HL-60 (cell line): Measurements from ENCODE around the gene C9orf72.

Experiments
- DNase-seq, 2 experiments: peaks; one replicate each; pipeline ENCODE4 v3.0.0-alpha.2; 2010 to 2020; ENCODE audit warnings: low read depth in 1 of 2, low spot score in 1 of 2
- H3K27ac ChIP-seq: fragments of 250-450 bp; sonication (Bioruptor Pico); replicated peaks from 2 replicates; pipeline ENCODE4 v1.5.1; 2020; ENCODE audit warnings: mild to moderate bottlenecking, moderate library complexity
- H3K27me3 ChIP-seq: fragments of 250-450 bp; sonication (Bioruptor Pico); 2 replicates; pipeline ENCODE4 v1.5.1; 2021; ENCODE audit warnings: mild to moderate bottlenecking, moderate library complexity; ENCODE audit not compliant: insufficient read depth, poor library complexity, severe bottlenecking
- H3K4me3 ChIP-seq: replicated peaks from 2 replicates; pipeline ENCODE4 v1.5.1; 2011; ENCODE audit warnings: mild to moderate bottlenecking, control low read depth, low read length; ENCODE audit not compliant: insufficient read depth
- GABPA ChIP-seq: IDR thresholded peaks from 2 replicates; pipeline ENCODE4 v1.6.1; 2012; ENCODE audit warnings: low read depth
- POLR2AphosphoS5 ChIP-seq: IDR thresholded peaks from 2 replicates; pipeline ENCODE4 v1.6.1; 2012; ENCODE audit warnings: low read depth
- SPI1 ChIP-seq: IDR thresholded peaks from 2 replicates; pipeline ENCODE4 v1.6.1; 2012; ENCODE audit warnings: low read depth, mild to moderate bottlenecking, borderline replicate concordance
- TF ChIP-seq, protein P1 (sequence below): IDR thresholded peaks from one replicate; pipeline ENCODE4 v1.5.1; 2011; ENCODE audit warnings: low read length, control low read depth, inconsistent platforms; ENCODE audit not compliant: insufficient read depth
- TF ChIP-seq, protein P2 (sequence below): IDR thresholded peaks from 2 replicates; pipeline ENCODE4 v1.6.1; 2012; ENCODE audit warnings: low read depth; ENCODE audit not compliant: insufficient replicate concordance

The C9orf72 gene

DNA sequence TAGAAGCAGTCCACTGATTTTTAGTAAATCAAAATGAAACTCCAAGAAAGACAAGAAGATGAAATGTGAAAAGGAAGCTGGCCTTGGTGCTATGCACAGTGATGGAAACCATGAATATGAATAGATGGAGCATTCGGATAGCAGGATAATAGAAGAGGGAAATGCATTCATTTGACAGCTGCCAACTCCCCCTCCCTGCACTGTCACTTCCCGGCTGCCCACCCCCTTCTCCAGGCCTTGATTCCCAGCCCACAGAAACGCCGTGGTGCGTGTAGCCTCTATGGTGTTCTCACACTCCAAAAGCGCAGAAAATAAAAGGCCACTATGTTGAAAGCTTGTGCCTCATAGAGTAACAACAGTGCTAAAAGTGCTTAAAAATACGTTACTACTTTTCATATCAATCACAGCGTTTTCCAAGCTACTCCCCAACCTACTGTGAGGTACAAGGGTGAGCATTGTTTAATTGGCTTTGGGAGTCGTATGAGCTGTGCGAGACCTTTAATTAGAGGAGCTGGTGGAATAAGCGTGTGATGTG, 75.3 kb downstream of the C9orf72 start:
- Histone ChIP-seq H3K4me3 (no peak overlapping the region), H3K27me3 (no peaks in the 10 kb centered on the region), H3K27ac (no peak overlapping the region)
- DNase-seq = no peak
- TF ChIP-seq POLR2AphosphoS5 (no peak), SPI1 (no peak), GABPA (no peak)
- TF ChIP-seq, protein P1, sequence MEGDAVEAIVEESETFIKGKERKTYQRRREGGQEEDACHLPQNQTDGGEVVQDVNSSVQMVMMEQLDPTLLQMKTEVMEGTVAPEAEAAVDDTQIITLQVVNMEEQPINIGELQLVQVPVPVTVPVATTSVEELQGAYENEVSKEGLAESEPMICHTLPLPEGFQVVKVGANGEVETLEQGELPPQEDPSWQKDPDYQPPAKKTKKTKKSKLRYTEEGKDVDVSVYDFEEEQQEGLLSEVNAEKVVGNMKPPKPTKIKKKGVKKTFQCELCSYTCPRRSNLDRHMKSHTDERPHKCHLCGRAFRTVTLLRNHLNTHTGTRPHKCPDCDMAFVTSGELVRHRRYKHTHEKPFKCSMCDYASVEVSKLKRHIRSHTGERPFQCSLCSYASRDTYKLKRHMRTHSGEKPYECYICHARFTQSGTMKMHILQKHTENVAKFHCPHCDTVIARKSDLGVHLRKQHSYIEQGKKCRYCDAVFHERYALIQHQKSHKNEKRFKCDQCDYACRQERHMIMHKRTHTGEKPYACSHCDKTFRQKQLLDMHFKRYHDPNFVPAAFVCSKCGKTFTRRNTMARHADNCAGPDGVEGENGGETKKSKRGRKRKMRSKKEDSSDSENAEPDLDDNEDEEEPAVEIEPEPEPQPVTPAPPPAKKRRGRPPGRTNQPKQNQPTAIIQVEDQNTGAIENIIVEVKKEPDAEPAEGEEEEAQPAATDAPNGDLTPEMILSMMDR = no peak
- TF ChIP-seq, protein P2, sequence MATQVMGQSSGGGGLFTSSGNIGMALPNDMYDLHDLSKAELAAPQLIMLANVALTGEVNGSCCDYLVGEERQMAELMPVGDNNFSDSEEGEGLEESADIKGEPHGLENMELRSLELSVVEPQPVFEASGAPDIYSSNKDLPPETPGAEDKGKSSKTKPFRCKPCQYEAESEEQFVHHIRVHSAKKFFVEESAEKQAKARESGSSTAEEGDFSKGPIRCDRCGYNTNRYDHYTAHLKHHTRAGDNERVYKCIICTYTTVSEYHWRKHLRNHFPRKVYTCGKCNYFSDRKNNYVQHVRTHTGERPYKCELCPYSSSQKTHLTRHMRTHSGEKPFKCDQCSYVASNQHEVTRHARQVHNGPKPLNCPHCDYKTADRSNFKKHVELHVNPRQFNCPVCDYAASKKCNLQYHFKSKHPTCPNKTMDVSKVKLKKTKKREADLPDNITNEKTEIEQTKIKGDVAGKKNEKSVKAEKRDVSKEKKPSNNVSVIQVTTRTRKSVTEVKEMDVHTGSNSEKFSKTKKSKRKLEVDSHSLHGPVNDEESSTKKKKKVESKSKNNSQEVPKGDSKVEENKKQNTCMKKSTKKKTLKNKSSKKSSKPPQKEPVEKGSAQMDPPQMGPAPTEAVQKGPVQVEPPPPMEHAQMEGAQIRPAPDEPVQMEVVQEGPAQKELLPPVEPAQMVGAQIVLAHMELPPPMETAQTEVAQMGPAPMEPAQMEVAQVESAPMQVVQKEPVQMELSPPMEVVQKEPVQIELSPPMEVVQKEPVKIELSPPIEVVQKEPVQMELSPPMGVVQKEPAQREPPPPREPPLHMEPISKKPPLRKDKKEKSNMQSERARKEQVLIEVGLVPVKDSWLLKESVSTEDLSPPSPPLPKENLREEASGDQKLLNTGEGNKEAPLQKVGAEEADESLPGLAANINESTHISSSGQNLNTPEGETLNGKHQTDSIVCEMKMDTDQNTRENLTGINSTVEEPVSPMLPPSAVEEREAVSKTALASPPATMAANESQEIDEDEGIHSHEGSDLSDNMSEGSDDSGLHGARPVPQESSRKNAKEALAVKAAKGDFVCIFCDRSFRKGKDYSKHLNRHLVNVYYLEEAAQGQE = no peak
